Right renal pelvis (tissue), 4 donors: ENCODE results near the gene ZC3H11A. TPM values are rescaled to one million over a fixed set of nuclear protein-coding genes. Genes with fewer than 3 reads are reported as not detected.
A peak's percentile ranks its signal among the peaks of the same experiment; 100 is the strongest.
"Not testable (repeated sequence)": the region's sequence is repeated elsewhere in the genome, so short reads cannot be mapped to it uniquely, and the experiment has no call there.

Source experiments
- DNase-seq, 4 donors: peaks; one replicate each; pipeline ENCODE4 v3.0.0-alpha.2; 2013; ENCODE audit warnings: low read depth in 4 of 4, low spot score in 3 of 4, missing footprints in 1 of 4
- polyA plus RNA-seq, 4 donors: library from polyadenylated mRNA; unstranded; fragments of 120-200 nt; gene quantifications; one replicate each; pipeline ENCODE4 v1.2.1, GENCODE V29; 2013; ENCODE audit not compliant: insufficient read length in 4 of 4

ZC3H11A gene
- polyA plus RNA-seq, 4 donors: 134 to 157 (median 140) TPM

DNA sequence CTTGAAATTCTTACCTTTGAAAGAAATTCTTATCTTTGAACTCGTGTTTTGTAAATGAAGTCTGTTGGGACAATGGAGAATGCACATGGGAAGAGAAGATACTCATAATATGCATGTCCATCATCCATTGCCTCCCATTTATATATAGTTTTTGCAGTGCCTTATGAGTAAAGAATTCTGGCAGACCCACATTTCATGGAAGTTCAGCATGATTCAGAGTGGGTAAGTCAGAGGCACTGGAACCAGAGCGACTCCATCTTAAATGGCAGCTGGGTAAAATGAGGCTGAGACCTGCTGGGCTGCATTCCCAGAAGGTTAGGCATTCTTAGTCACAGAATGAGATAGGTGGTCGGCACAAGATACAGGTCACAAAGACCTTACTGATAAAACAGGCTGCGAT lies 16.6 kb upstream of the ZC3H11A start:
- DNase-seq: no peak

DNA sequence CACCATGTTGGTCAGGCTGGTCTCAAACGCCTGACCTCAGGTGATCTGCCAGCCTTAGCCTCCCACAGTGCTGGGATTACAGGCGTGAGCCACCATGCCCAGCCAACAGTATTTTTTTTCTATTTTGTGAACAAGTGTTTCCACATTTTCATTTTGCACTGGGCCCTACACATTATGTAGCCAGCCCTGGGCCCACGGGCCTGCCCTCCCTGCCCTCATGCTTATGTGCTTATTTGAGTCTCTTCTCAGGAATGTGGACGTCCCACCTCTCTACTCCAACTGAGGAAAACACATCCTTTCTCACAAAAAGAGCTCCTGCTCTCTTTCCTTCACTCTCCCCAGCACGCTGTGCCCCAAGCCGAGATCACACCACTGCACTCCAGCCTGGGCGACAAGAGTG lies 13.5 kb upstream of the ZC3H11A start:
- no peak for DNase-seq

DNA sequence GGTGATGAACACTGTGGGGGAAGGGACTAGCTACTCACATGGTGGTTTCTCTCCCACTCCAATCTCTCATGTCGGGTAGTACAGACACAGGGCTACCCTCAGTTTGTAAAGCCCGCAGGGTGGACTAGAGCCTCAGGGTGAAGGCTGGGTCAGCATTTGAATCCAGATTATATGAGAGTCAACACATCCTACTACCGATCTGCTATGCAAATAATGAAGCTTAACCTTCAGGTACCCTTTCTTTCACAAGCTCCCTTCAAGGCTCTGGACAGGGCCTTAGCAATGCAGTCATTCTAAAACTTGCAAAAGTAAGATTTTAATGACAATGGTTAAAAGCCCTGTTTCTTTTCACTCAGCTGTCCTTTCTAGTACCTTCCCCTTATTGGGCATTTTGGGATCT lies 5.5 kb upstream of the ZC3H11A start:
- no peak for DNase-seq

DNA sequence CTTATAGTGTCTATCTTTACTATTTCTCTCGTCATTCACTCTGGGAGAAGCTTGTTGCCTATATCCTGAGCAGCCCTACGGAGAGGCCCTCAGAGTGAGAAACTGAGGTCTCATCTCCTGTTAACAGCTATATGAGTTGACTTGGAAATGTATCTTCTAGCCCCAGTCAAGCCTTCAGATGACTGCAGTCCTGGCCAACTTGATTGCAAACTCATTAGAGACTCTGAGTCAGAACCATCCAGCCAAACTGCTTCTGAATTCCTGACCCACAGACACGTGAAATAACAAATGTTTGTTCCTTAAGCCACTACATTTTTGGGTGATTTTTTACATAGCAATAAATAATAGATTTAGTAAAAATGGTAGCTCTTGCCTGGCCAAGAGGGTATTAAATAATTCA lies 3.9 kb upstream of the ZC3H11A start:
- DNase-seq: no peak

DNA sequence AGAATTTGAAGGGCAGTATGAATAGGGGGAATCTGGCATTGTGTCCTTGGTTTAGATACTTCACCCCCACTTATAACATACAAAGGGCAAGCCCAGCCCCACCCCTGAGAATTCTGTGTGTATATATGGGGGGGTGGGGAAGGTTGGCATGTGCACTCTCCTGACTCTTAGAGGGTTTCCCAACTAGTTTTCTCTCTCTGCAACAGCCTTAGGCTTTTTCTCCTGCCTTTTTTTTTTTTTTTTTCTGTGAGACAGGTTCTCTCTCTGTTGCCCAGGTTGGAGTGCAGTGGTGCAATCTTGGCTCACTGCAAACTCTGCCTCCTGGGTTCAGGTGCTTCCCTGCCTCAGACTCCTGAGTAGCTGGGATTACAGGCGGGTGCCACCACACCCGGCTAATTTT lies 2.9 kb upstream of the ZC3H11A start:
- DNase-seq: no peak

DNA sequence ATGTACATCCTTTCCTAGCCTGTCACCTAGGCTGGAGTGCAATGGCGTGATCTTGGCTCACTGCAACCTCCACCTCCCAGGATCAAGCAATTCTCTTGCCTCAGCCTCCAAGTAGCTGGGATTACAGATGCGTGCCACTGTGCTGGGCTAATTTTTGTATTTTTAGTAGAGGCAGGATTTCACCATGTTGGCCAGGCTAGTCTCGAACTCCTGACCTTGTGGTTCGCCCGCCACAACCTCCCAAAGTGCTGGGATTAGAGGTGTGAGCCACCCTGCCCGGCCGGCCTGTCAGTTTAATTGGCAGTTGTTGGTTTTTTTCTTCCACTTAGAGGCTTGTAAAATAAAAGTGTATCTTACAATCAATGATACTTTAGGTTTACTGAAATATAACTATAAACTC lies 1.9 kb upstream of the ZC3H11A start:
- DNase-seq: not testable (repeated sequence)

DNA sequence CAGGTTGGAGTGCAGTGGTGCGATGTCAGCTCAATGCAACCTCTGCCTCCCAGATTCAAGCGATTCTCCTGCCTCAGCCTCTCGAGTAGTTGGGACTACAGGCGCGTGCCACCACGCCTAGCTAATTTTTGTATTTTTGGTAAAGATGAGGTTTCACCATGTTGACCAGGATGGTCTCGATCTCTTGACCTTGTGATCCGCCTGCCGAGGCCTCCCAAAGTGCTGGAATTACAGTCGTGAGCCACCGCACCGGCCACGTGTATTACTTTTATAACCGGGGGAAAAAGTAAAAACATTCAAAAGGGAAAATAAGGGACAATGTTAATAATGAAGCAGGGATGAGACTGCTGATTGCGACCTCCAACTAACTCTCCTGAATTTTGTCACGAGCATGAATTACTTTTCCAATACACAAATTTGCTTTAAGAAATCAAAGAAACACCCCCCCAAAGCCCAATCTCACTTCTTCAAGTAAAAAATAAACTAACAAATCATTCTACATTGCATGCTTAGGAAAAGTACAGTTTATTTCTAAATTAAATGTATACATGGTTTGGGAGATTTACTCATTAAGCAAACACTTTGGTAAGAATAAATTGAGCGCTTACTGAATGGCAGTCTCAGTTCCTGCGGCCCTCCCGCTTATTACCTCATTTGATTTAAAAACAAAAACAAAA lies 521 bp upstream of the ZC3H11A start:
- no peak for DNase-seq

DNA sequence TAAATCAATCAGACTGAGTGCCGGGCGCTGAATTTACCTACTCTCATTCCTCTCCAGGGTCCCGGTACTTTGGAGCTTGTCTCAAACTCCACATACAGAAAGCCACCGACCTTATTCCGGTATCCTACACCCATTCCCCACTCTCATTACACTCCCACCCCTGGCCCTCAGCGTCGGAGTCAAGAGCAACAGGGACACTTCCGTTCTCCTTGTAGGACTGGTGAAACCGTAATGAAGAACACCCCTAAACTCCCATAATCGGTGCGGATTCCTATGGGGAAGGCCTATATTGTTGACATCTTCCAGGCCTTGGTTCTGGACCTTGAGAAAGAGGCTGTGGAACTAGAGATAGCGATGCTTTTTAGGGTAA lies 798 bp downstream of the ZC3H11A start:
- peak in 2 of 4 donors; percentile 20 to 32 for DNase-seq

DNA sequence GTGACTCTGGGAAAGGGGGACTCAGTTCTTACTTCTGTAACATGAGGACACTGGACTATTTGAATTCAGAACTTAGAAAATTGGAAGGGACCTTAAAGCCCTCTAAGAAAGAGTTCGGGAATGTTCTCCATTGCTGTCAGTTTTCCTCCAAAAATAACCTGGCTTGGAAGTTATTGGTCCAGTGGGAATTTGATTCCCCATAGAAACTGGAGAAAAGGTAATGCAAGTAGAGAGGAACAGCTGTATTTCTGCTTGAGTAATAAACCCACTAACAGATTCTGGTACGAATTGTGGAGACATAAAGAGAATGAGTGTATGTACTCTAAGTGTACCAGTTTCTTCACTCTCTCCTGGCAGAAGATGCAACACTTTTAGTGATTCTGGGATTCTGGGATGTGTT lies 1.8 kb downstream of the ZC3H11A start:
- DNase-seq: no peak

DNA sequence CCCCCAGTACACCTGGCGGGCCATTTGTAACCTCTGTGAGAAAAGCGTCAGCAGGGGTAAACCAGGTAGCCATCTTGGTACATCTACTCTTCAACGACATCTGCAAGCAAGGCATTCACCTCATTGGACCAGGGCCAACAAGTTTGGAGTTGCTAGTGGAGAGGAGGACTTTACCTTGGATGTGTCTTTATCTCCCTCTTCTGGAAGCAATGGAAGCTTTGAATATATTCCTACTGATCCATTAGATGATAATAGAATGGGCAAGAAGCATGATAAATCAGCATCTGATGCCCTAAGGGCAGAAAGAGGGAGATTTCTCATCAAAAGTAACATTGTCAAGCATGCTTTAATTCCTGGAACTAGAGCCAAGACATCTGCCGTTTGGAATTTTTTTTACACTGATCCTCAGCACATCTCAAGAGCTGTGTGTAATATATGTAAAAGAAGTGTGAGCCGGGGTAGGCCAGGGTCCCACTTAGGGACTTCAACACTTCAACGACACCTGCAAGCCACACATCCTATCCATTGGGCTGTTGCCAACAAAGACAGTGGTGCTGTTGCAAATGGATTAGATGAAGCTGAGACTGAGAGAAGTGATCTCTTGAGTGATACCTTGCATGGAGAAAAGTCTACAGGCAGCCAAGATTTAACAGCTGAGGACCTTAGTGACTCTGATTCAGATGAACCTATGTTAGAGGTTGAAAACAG lies 2.7 kb downstream of the ZC3H11A start:
- DNase-seq: no peak

DNA sequence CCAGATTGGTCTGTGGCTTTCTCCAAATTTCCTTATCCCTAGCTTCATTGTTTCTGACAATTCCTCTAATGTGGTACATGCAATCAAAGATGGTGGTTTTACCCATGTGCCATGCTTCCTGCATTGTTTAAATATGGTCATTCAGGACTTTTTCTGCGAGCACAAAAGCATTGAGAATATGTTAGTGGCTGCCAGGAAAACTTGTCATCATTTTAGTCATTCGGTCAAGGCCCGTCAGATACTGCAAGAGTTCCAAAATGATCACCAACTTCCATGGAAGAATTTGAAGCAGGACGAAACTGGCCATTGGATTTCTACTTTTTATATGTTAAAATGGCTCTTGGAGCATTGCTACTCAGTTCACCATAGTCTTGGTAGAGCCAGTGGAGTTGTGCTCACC lies 3.7 kb downstream of the ZC3H11A start:
- no peak for DNase-seq

DNA sequence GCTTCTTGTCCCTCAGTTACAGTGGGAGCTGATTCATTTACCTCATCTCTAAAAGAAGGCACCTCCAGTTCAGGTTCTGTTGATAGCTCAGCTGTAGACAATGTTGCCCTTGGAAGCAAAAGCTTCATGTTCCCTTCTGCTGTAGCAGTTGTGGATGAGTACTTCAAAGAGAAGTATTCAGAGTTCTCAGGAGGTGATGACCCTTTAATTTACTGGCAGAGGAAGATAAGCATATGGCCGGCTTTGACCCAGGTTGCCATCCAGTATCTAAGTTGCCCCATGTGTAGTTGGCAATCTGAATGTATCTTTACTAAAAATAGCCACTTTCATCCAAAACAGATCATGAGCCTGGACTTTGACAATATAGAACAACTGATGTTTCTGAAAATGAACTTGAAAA lies 4.5 kb downstream of the ZC3H11A start:
- DNase-seq: no peak

DNA sequence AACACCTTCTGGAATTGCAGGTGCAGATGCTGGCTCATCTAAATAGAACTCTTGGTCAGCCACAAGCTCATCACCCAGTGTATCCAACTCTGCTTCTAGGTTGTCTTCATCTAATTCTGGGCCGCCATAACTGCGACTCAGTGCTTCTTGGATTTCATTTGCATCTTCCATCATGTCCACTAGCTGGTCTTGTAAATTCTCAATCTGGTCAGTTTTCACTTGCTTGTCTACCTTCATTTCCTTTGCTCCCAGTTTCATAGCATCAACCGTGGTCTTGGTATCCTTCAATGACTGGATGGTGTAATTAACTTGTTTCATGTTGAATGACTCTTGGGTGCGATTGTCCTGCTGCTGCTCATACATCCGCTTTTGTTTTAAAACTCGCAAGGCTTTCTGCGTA lies 10.3 kb downstream of the ZC3H11A start:
- no peak for DNase-seq

DNA sequence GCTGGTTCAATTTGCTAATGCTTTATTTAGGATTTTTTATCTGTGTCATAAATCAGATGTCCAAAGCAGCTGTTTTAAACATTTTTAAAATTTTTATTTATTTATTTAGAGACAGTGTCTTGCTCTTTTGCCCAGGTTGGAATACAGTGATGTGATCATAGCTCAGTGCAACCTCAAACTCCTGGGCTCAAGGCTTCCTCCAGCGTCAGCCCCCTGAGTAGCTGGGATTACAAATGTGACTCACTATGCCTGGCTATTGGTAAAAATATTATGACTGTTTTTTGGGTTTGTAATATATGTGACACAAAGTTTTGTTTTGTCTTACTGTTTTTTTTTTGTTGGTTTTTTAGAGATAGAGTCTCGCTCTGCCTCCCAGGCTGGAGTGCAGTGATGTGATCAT lies 11.8 kb downstream of the ZC3H11A start:
- no peak for DNase-seq

DNA sequence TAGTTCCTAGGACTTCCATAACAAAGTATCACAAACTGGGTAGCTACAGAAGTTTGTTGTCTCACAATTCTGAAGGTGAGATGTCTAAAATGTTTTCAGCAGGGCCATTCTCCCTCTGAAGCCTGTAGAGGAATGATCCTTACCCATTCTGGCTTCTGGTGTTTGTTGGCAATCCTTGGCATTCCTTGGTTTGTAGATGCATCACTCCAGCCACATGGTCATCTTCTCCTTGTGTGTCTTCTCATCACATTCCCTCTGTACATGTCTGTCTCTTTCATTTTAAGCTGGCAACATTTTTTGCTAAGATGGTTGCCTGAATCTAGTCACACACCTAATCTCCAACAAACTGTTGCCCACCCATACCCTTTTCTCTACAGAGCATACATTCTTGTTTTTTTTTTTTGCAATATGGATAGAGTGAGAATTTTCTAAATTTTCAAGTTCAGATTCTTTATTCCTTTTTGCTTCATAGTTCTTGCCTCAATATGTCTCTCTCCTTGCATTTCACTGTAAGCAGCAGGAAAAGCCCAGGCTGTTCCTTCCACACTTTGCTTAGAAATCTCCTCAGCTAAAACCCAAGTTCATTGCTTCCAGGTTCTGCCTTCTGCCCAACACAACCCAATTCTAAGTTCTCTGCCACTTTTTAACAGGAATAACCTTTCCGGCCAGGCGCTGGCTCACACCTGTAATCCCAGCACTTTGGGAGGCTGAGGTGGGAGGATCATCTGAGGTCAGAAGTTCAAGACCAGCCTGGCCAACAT lies 18.3 kb downstream of the ZC3H11A start:
- no peak for DNase-seq

DNA sequence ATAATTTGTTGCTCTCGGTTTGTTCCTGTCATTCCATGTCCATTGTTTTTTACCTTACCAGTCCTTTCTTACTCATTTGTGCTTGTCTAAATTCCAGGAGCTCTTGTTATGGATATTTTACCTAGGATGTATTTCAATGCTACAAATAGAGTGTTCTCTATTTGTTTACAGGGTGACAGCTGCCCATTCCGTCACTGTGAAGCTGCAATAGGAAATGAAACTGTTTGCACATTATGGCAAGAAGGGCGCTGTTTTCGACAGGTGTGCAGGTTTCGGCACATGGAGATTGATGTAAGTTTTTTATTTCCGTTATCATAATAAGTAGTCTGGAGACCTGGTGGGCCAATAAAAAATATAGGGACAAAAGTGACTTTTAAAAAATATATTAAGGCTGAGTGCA lies 23.0 kb downstream of the ZC3H11A start:
- DNase-seq: no peak

DNA sequence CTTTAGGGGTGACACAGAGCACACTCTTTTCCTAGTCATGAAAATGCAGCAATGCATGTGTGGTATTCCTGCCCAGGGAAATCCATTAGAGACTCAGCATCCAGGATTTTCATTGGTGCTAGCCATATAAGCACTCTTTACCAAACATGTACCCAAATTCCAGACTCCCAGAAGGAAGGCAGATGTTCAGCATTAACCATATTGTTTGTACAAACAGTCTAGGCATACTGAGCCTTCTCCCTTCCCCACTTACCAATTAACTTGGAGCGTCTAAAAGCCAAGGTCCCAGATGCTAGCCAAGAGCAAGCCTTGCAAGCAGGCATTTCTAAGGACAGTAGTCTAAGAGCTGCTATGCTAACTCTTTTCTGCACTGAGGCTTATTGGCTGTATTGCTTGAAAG lies 27.9 kb downstream of the ZC3H11A start:
- DNase-seq: no peak

DNA sequence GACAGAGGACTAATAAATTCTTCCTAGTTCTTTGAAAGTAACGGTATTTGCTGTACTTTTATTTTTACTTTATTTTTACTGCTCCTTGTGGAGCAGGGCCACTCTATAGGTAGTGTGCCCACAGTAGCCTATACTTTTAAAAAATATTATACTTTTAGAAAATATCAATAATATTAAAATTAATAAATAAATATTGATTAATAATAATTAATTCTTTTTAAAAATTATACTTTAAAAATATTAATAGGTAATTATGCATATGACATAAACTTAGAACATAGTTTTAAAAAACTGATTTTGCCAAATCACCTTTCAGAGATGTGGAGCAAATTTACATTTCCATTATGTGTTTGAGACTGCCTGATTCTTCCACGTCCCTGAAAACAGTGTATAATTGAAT lies 30.8 kb downstream of the ZC3H11A start:
- DNase-seq: no peak

DNA sequence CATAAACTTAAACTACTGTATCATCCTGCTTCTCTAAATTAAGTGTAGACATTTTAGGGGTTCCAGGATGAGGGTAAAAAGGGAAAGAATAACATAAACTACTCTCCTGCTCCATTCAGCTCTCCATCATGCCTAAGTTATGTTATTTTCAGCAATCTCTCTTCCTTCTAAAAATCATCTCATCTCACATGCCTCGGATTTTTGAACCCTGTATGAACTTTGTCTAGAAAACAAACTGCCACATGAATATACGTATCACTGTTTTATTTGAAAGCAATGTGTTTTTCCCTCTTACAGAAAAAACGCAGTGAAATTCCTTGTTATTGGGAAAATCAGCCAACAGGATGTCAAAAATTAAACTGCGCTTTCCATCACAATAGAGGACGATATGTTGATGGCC lies 32.6 kb downstream of the ZC3H11A start:
- no peak for DNase-seq

DNA sequence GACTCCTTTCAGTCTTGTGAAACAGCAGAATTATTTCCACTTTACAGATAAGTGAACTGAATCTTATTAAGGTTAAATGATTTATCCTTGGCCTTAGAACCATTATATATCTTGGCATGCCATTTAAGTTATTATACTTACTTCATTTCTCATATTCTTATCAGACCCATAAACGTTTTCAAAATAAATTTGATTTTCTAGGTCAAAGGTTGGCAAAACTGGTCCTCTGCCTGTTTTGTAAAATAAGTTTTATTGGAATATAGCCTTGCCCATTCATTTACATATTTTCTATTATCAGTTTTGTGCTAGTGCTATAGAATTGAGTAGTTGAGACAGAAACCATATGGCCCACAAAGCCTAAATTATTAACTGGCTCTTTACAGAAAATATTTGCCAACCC lies 33.1 kb downstream of the ZC3H11A start:
- no peak for DNase-seq

DNA sequence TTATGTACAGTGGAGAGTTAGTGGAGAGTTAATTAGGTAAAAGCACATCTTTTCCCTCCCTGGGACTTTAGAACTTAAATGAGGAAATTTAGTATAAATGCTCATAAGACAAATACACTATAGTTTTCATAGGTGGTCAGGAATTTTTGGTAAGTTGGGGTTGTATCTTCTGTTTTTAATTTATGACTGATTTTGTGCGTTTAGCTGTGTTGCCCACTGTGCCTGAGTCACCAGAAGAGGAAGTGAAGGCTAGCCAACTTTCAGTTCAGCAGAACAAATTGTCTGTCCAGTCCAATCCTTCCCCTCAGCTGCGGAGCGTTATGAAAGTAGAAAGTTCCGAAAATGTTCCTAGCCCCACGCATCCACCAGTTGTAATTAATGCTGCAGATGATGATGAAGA lies 33.8 kb downstream of the ZC3H11A start:
- not testable (repeated sequence) for DNase-seq

DNA sequence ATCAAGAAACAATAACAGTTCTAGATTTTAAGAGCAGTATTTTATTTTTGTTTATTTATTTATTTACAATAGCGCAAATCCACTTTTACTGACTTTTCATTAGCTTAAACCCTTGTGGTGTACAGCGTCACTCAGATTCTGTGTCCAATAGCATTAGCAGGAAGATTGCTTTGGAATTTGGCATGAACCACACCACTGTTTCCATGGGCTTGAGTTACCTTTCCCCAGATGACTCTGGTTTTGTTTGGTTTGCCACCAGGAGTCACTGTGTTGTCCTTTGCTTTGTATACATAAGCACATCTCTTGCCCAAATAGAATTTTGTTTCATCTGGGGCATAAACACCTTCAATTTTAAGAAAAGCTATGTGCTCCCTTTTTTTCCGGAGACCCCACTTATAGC lies 40.1 kb downstream of the ZC3H11A start:
- no peak for DNase-seq
